ENCODE measurements around the gene CHD9NB.

DNA sequence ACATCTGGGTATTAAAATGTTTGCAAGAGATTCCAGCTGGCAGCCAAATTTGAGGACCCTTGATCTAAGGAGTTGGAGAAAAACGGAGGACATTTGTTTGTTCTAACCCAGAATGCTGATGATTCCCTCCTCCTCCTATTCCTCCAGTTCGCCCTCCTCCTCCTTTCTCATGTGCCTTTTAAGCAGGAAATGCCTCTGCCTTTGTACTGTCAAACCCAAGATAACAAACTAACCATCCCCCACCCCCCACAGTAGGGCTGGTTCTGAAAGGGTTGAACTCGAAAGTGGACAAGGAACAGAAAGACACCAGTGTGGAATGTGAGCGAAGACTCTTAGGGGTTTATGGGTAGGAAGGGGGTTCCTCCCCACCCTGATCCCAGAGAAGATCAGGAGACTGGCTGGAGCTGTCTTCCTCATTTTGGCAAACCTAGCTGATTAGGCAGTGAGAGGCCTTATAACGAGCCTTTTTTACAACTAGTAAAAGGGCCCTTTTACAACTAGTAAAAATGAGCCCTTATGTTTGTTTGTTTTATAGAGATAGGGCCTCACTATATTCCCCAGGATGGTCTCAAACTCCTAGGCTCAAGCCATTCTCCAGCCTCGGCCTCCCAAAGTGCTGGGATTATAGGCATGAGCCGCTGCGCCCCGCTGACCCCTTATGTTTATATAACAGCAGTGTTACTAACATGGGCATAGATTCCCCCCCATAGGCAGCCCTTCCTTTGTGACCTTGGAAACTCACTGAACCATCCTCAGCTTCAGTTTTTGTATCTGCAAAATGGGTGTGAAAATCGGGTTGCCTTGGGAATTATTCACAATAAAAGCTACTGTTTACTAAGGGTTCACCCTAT is 3.1 kb upstream of the CHD9NB start:
- TF ChIP-seq, protein P1, sequence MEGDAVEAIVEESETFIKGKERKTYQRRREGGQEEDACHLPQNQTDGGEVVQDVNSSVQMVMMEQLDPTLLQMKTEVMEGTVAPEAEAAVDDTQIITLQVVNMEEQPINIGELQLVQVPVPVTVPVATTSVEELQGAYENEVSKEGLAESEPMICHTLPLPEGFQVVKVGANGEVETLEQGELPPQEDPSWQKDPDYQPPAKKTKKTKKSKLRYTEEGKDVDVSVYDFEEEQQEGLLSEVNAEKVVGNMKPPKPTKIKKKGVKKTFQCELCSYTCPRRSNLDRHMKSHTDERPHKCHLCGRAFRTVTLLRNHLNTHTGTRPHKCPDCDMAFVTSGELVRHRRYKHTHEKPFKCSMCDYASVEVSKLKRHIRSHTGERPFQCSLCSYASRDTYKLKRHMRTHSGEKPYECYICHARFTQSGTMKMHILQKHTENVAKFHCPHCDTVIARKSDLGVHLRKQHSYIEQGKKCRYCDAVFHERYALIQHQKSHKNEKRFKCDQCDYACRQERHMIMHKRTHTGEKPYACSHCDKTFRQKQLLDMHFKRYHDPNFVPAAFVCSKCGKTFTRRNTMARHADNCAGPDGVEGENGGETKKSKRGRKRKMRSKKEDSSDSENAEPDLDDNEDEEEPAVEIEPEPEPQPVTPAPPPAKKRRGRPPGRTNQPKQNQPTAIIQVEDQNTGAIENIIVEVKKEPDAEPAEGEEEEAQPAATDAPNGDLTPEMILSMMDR (IDR thresholded peaks at IDR 0.05; ENCODE audit: poor library complexity) = no peak
- TF ChIP-seq EZH2 (IDR thresholded peaks at IDR 0.05; ENCODE audit: borderline replicate concordance) (no peak), EZH2phosphoT487 (IDR thresholded peaks at IDR 0.05; ENCODE audit: low read depth, severe bottlenecking, unreplicated experiment) (no peak)
